Psoas muscle (tissue), 8 donors: ENCODE data around the gene CEP135. TPM values are rescaled to one million over a fixed set of nuclear protein-coding genes. Genes with fewer than 3 reads are reported as not detected.

Experiments used
- ATAC-seq, 4 donors: fragments of 200-7000 bp; cut with Tn5 transposase; one replicate each; pipeline ENCODE4 v1.9.1; 2020; ENCODE audit warnings: moderate library complexity in 3 of 4, mild to moderate bottlenecking in 2 of 4
- DNase-seq, 2 donors: peaks; one replicate each; pipeline ENCODE4 v3.0.0-alpha.2; 2020
- H3K27ac ChIP-seq: fragments of 200-600 bp; one replicate; pipeline ENCODE4 v1.8.0; 2022
- H3K27me3 ChIP-seq, 3 donors: fragments of 200-600 bp in 1 of 3; one replicate each; pipeline versions ENCODE4 v1.6.1 to v1.8.0; 2013 to 2022; ENCODE audit warnings: low read length in 2 of 3, mild to moderate bottlenecking in 2 of 3, moderate library complexity in 1 of 3; ENCODE audit not compliant: insufficient read depth in 3 of 3
- H3K36me3 ChIP-seq, 2 donors: fragments of 200-600 bp in 1 of 2; one replicate each; pipeline versions ENCODE4 v1.6.1 to v1.8.0; 2013 to 2022; ENCODE audit warnings: low read depth in 1 of 2, mild to moderate bottlenecking in 1 of 2, moderate library complexity in 1 of 2; ENCODE audit not compliant: insufficient read depth in 1 of 2
- H3K4me1 ChIP-seq: fragments of 200-600 bp; one replicate; pipeline ENCODE4 v1.8.0; 2022
- H3K4me3 ChIP-seq: fragments of 200-600 bp; one replicate; pipeline ENCODE4 v1.8.0; 2022; ENCODE audit warnings: mild to moderate bottlenecking
- H3K9me3 ChIP-seq: fragments of 200-600 bp; one replicate; pipeline ENCODE4 v1.8.0; 2022
- WGBS, 3 donors: extraction: QIAGEN DNeasy Blood & Tissue Kit; methylation state at CpG; one replicate each; pipeline versions ENCODE4 v1.1.6 to v1.1.7; 2013; 5-methylcytosine and 5-hydroxymethylcytosine counted together
- intact Hi-C, 2 donors: fragments of 100-400 bp; cut with DNase I; formaldehyde crosslinking; loops; one replicate each; pipeline versions ENCODE4 v1.11.0 to v1.14.2; 2022
- polyA plus RNA-seq, 3 donors: library from polyadenylated mRNA; stranded (reverse); fragments of 200-250 nt; gene quantifications; one replicate each; pipeline ENCODE4 v1.2.3, GENCODE V29; 2013
- total RNA-seq, 4 donors: library from RNA; stranded (reverse); fragmentation: NEBNext Ultra II Directional in 2 of 4; extraction: Animal tissue kit (Norgen Biotek cat#: 25700) in 2 of 4; gene quantifications; one replicate each; pipeline versions ENCODE4 v1.2.1 to v1.2.4, GENCODE V29; 2021 to 2023
- TF ChIP-seq, protein P1 (sequence below): fragments of 200-600 bp; IDR thresholded peaks from one replicate; pipeline ENCODE4 v1.8.0; 2022; ENCODE audit warnings: antibody characterized with exemption
- donor health status: healthy with polysubstance abuse.
- donor health status: DM: no; HTN: no; CAD: no; lungs with moderate emphysema.
- donor health status: Bipolar disorder and iron deficiency.
- donor health status: healthy.
- donor health status: DM: yes; HTN: yes; CAD: no.
- donor health status: DM: no; HTN: no; CAD: no.
- donor health status: DM: no; HTN: no; CAD: no.
- donor health status: DM: yes; HTN: yes; CAD: no.

CEP135 gene
- total and polyA plus RNA-seq, 7 donors, result 0.55 to 2.0 (median 1.6) TPM

DNA sequence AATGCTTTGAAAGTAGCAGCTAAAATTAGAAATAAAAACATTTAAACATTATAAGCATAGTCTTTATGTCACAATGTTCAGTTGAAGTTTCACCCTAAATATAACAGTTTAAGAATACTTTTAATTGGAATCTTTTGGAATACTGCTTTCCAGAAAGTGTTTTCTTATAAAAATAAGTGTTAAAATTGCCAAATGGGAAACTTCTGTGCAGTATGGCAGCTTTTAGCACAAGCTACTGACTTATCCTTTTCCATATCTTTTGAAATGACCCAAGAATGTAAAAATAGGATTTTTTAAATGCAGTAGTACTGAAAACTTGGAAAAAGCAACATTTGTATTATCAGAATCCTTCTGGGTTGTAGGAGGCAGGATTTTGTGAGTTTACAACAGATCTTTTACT, 34.2 kb downstream of the CEP135 start:
- intact Hi-C loops, result no loop called here
- no peak for DNase-seq
- Histone ChIP-seq H3K27me3 (no peaks in the 10 kb centered on the region), H3K4me3 (no peak overlapping the region), H3K27ac (no peak overlapping the region), H3K9me3 (no peaks in the 10 kb centered on the region), H3K4me1 (no peaks in the 10 kb centered on the region), H3K36me3 (peaks cover 2 to 23% of the 10 kb centered on the region in 2 donors)
- ATAC-seq, result no peak
- TF ChIP-seq, protein P1, sequence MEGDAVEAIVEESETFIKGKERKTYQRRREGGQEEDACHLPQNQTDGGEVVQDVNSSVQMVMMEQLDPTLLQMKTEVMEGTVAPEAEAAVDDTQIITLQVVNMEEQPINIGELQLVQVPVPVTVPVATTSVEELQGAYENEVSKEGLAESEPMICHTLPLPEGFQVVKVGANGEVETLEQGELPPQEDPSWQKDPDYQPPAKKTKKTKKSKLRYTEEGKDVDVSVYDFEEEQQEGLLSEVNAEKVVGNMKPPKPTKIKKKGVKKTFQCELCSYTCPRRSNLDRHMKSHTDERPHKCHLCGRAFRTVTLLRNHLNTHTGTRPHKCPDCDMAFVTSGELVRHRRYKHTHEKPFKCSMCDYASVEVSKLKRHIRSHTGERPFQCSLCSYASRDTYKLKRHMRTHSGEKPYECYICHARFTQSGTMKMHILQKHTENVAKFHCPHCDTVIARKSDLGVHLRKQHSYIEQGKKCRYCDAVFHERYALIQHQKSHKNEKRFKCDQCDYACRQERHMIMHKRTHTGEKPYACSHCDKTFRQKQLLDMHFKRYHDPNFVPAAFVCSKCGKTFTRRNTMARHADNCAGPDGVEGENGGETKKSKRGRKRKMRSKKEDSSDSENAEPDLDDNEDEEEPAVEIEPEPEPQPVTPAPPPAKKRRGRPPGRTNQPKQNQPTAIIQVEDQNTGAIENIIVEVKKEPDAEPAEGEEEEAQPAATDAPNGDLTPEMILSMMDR, result no peak

GRCh38 chr4:55989766-55990165, 41.0 kb downstream of the CEP135 start:
- DNase-seq (no peak), ATAC-seq (no peak)
- Histone ChIP-seq H3K4me3 (no peak overlapping the region), H3K9me3 (no peaks in the 10 kb centered on the region), H3K4me1 (no peaks in the 10 kb centered on the region), H3K36me3 (peaks cover 2 to 17% of the 10 kb centered on the region in 2 donors), H3K27ac (no peak overlapping the region), H3K27me3 (no peaks in the 10 kb centered on the region)
- TF ChIP-seq, protein P1, result no peak
- intact Hi-C loops, result no loop called here

DNA sequence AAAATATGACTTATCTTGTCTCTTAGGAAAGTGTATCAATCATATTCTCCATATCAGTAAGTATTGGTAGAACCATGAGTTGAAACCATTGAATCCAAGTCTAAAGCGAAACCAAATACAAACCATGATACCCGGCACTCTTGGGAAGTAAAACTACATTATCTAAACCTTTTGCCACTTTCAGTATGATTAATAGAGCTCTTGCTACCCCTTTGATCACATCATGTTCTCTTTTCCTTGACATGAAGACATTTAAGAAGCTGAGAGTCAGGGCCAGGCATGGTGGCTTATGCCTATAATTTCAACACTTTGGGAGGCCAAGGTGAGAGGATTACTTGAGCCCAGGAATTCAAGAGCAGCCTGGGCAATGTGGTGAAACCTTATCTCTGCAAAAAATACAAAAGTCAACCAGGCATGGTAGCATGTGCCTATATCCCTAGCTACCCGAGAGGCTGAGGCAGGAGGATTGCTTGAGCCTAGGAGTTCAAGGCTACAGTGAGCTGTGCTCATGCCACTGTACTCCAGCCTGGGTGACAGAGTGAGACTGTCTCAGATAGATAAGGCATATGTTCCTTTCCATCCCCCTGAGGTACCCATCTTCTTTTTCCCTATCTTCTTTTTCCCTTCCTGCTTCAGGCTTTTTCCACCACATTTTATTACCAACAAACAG, 45.4 kb downstream of the CEP135 start:
- intact Hi-C loops, result no loop called here
- TF ChIP-seq, protein P1, result no peak
- WGBS, 3 donors, result 86 to 90% (median 90%) methylated on average over 3 of the region's 3 CpGs
- H3K27me3 ChIP-seq, result no peaks in the 10 kb centered on the region
- DNase-seq, result no peak
- no peaks in the 10 kb centered on the region for H3K4me1 ChIP-seq
- no peaks in the 10 kb centered on the region for H3K9me3 ChIP-seq
- ATAC-seq, result no peak
- no peak overlapping the region for H3K4me3 ChIP-seq
- H3K27ac ChIP-seq, result no peak overlapping the region
- H3K36me3 ChIP-seq, result no peaks in the 10 kb centered on the region

GRCh38 chr4:55996646-55997045, 47.9 kb downstream of the CEP135 start:
- Histone ChIP-seq H3K36me3 (peaks cover 7 to 15% of the 10 kb centered on the region in 2 donors), H3K4me1 (no peaks in the 10 kb centered on the region), H3K9me3 (no peaks in the 10 kb centered on the region), H3K27me3 (no peaks in the 10 kb centered on the region), H3K4me3 (no peak overlapping the region), H3K27ac (no peak overlapping the region)
- TF ChIP-seq, protein P1, result no peak
- intact Hi-C loops, result no loop called here
- DNase-seq (no peak), ATAC-seq (no peak)
- 89 to 91% (median 91%) methylated on average over 2 of the region's 2 CpGs for WGBS, 3 donors

DNA sequence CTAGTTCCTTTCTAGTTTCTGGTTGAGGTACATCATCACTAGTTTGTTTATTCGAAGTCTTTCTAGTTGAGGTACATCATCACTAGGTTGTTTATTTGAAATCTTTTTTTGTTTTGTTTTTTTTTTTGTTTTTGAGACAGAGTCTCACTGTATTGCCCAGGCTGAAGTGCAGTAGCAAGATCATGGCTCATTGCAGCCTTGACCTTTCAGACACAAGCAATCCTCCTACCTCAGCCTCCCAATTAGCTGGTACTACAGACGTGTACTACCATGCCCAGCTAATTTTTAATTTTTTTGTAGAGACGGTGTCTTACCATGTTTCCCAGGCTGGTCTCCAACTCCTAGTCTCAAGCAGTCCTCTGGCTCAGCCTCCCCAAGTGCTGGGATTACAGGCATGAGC, 54.9 kb downstream of the CEP135 start:
- no peaks in the 10 kb centered on the region for H3K4me1 ChIP-seq
- WGBS, 3 donors, result 96 to 99% (median 99%) methylated on average over 3 of the region's 3 CpGs
- DNase-seq (no peak), ATAC-seq (no peak)
- H3K9me3 ChIP-seq, result peaks cover 3% of the 10 kb centered on the region
- peaks cover 7 to 20% of the 10 kb centered on the region in 2 donors for H3K36me3 ChIP-seq
- TF ChIP-seq, protein P1, result no peak
- no peak overlapping the region for H3K27ac ChIP-seq
- no peak overlapping the region for H3K4me3 ChIP-seq
- no peaks in the 10 kb centered on the region for H3K27me3 ChIP-seq
- intact Hi-C loops, result no loop called here
